Measurements from ENCODE around the gene NDUFA11. TPM values are rescaled to one million over a fixed set of nuclear protein-coding genes. Genes with fewer than 3 reads are reported as not detected.
A peak's percentile ranks its signal among the peaks of the same experiment; 100 is the strongest.

NDUFA11 gene
- total and polyA plus RNA-seq, 2 of the 13 experiments (the other 11 are each of a cell fraction or from before 2014, with no cell fraction given) = 286 to 378 TPM

GRCh38 chr19:5891572-5891937 is 12.0 kb downstream of the NDUFA11 start:
- Histone ChIP-seq H3K27me3 (ENCODE audit: control insufficient read depth in 1 of 2, insufficient read depth in 2 of 2, low read length in 2 of 2) (no peaks in the 10 kb centered on the region), H3K9ac (ENCODE audit: insufficient read depth, low read depth, low read length) (0 out of 2 replicates have a peak overlapping the region, but pooled peaks have one; percentile 17), H3K4me2 (ENCODE audit: low read depth, low read length) (peak overlapping the region; percentile 40; the same call in 1 of the 2 replicates), H3K27ac (ENCODE audit: extremely low read length, insufficient read depth, low read length) (no peak overlapping the region), H3K36me3 (replicated peaks in 1 of 2; ENCODE audit: control insufficient read depth in 1 of 2, insufficient read depth in 2 of 2, low read length in 2 of 2) (peaks cover 6 to 19% of the 10 kb centered on the region in 2 experiments; a peak in 4 of 5 replicates), H3K79me2 (ENCODE audit: insufficient read depth, low read length) (no peaks in the 10 kb centered on the region), H3K4me3 (replicated peaks in 1 of 3; ENCODE audit: insufficient read depth in 1 of 3, low read depth in 2 of 3, low read length in 3 of 3) (0 out of 6 replicates have a peak overlapping the region, but pooled peaks of 1 of the 3 experiments have one; percentile 14), H4K20me1 (ENCODE audit: insufficient read depth, low read length) (no peaks in the 10 kb centered on the region), H3K9me3 (ENCODE audit: low read length) (no peaks in the 10 kb centered on the region), H2AFZ (ENCODE audit: low read length) (no peak overlapping the region), H3K4me1 (ENCODE audit: insufficient read depth, low read length) (peaks cover 50% of the 10 kb centered on the region)
- ChIA-PET CTCF (ENCODE audit: low intra/inter-chr PET ratio, low total read pairs) (interaction anchor here (1.7 to 3.9 kb wide), 2 partner anchors 87 to 97 kb away, joined by 4 to 71 read pairs; partner anchors contain the start of gene NRTN), POLR2A (interaction anchor here (1.1 to 3.3 kb wide), 6 partner anchors 11 to 88 kb away, joined by 3 to 22 read pairs (median 8); partner anchors contain the start of gene NDUFA11)
- in situ Hi-C loops (cut with HindIII; ENCODE audit: extremely low pct_ligation_motif_present, low pct_unique_long_range_greater_than_20kb) = loop anchor here (5.0 kb wide), 2 partner anchors 54 to 84 kb away; partner anchors contain the start of genes FUT6 and NRTN
- FAIRE-seq (no peak), ATAC-seq (peak; percentile 17), DNase-seq (ENCODE audit: low spot score) (no peak)
- intact Hi-C loops (cut with micrococcal nuclease; ENCODE audit: unreplicated experiment) = loop anchor here (2.0 kb wide), 1 partner anchor 21 kb away; the partner anchor contains the start of gene FUT5
- no CpG with 5 or more reads among the region's 4 CpGs for WGBS (ENCODE audit: low lambda C conversion rate)
- no TSS peak for BruUV-seq (replicated peaks)
- TF ChIP-seq RXRA (CRISPR knock-in tag; IDR thresholded peaks at IDR 0.05) (0 out of 2 replicates have a peak, but pooled peaks have one; percentile 24), PHF21A (CRISPR knock-in tag; IDR thresholded peaks at IDR 0.05) (0 out of 2 replicates have a peak, but pooled peaks have one; percentile 33), ARNT2 (CRISPR knock-in tag; IDR thresholded peaks at IDR 0.05; ENCODE audit: low read depth) (no peak), ZMYM3 (CRISPR knock-in tag; IDR thresholded peaks at IDR 0.05) (peak; percentile 31; the same call in 1 of the 2 replicates), ZNF253 (CRISPR knock-in tag; IDR thresholded peaks at IDR 0.05; ENCODE audit: borderline replicate concordance) (no peak), E2F1 (CRISPR knock-in tag; IDR thresholded peaks at IDR 0.05) (no peak), NR2F2 (IDR thresholded peaks at IDR 0.05; ENCODE audit: borderline replicate concordance, low read depth) (no peak), ZBTB38 (CRISPR knock-in tag; IDR thresholded peaks at IDR 0.05) (no peak), ZNF562 (CRISPR knock-in tag; IDR thresholded peaks at IDR 0.05; ENCODE audit: borderline replicate concordance) (no peak), ZNF510 (CRISPR knock-in tag; IDR thresholded peaks at IDR 0.05; ENCODE audit: low read depth) (no peak), XRCC5 (optimal IDR thresholded peaks at IDR 0.05; ENCODE audit: low read length) (no peak), YEATS4 (CRISPR knock-in tag; IDR thresholded peaks at IDR 0.05; ENCODE audit: borderline replicate concordance) (0 out of 2 replicates have a peak, but pooled peaks have one; percentile 0), ZNF230 (CRISPR knock-in tag; IDR thresholded peaks at IDR 0.05) (no peak), ZNF768 (CRISPR knock-in tag; IDR thresholded peaks at IDR 0.05) (peak; percentile 43; the same call in 1 of the 2 replicates), ZSCAN30 (CRISPR knock-in tag; IDR thresholded peaks at IDR 0.05) (no peak), MXD3 (CRISPR knock-in tag; IDR thresholded peaks at IDR 0.05) (no peak), MAZ (IDR thresholded peaks at IDR 0.05; ENCODE audit: borderline replicate concordance, low read depth, low read length) (no peak), MAZ (CRISPR knock-in tag; IDR thresholded peaks at IDR 0.05; ENCODE audit: low read depth) (peak; percentile 12; the same call in 1 of the 2 replicates), NFYB (CRISPR knock-in tag; IDR thresholded peaks at IDR 0.05) (no peak), ZNF639 (CRISPR knock-in tag; conservative IDR thresholded peaks at IDR 0.05) (no peak), ZBTB46 (CRISPR knock-in tag; IDR thresholded peaks at IDR 0.05; ENCODE audit: borderline replicate concordance) (no peak)
